AG09309 (cell line): Measurements from ENCODE around the gene NOC4L.

ENCODE experiments used
- DNase-seq: peaks from one replicate; pipeline ENCODE4 v3.0.0-alpha.2; 2010; ENCODE audit warnings: low read depth
- H3K4me3 ChIP-seq: 2 replicates; pipeline ENCODE4 v1.5.1; 2011; ENCODE audit warnings: mild to moderate bottlenecking, low read depth, low read length, moderate library complexity; ENCODE audit not compliant: control insufficient read depth
- TF ChIP-seq, protein P1 (sequence below): IDR thresholded peaks from 2 replicates; pipeline ENCODE4 v1.5.1; 2011; ENCODE audit warnings: mild to moderate bottlenecking, low read depth, low read length, inconsistent platforms; ENCODE audit not compliant: insufficient read depth, control insufficient read depth; ENCODE audit errors: missing control alignments

Gene NOC4L

DNA sequence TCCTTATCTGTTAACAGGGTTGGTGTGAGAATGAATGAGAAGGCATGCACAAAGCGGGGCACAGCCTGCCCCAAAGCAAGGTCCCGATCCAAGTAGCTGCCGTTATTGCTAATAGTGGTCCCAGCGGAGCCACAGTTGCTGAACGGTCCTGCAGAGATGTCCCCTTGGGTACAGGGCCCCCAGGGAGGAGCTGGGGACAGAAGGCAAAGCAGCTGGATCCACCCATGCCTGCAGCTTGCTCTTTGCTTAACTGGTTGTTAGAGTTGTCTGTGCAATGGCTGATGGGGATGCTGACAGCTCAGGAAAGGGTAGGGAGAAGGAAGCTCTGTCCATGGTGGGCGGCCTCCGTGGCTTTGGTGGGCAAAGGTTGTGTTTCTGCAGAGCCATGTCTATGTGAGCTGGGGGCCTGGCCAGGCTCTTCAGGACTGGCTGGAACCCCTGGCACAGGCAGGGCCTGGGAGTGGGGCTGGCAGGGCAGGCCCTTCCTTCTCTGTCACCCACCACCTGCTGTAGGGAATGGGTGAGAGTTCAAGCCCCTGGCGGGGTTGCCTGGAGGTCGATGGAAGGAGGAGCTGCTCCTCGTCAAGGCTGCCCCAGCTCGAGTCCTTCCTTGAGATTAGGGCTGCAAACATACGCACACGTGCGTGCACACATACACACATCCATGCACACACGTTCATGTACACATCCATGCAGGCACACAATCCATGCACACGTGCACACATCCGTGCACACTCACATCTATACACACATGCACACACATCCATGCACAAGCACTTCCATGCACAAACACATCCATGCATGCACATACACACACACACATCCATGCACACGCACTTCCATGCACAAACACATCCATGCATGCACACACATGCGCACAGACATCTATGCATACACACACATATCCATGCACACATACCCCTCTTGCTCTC is 35.4 kb downstream of the NOC4L start:
- H3K4me3 ChIP-seq = no peak overlapping the region
- TF ChIP-seq, protein P1, sequence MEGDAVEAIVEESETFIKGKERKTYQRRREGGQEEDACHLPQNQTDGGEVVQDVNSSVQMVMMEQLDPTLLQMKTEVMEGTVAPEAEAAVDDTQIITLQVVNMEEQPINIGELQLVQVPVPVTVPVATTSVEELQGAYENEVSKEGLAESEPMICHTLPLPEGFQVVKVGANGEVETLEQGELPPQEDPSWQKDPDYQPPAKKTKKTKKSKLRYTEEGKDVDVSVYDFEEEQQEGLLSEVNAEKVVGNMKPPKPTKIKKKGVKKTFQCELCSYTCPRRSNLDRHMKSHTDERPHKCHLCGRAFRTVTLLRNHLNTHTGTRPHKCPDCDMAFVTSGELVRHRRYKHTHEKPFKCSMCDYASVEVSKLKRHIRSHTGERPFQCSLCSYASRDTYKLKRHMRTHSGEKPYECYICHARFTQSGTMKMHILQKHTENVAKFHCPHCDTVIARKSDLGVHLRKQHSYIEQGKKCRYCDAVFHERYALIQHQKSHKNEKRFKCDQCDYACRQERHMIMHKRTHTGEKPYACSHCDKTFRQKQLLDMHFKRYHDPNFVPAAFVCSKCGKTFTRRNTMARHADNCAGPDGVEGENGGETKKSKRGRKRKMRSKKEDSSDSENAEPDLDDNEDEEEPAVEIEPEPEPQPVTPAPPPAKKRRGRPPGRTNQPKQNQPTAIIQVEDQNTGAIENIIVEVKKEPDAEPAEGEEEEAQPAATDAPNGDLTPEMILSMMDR = no peak
- DNase-seq = no peak

DNA sequence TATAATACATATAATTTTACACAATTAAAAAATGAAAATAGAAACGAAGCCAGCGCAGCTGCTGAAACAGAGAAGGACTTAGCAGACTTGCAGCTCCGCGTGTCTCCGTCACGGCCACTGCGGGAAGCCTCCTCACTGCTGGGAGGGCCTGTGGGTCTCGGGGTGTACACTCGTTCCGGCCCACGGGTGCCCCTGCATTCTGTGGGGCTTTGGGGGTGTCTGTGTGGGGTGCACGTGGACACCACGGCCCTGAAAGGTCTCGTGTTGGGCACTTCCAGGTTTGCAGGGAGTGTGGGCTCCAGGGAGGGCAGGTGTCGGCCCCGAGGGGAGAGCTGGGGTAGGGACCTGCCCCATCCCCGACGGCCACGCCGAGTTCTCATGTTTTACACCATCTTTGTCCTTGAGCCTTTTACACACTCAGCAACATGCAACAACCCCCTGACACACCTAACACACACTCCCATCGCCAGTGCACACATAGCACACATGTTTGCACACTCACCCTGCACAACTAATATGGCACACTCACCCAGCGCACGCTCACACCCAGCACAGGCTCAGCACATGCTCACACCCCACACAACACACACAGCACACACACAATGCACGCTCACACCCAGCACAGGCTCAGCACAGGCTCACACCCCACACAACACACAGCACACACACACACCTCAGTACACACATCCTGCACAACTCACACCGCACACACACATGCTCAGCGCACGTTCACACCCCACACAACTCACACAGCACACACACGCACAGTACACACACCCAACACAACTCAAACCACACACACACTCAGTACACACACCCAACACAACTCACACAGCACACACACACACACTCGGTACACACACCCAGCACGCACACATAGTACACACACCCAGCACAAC is 36.6 kb downstream of the NOC4L start:
- no peak overlapping the region for H3K4me3 ChIP-seq
- TF ChIP-seq, protein P1 = no peak
- DNase-seq = no peak

DNA sequence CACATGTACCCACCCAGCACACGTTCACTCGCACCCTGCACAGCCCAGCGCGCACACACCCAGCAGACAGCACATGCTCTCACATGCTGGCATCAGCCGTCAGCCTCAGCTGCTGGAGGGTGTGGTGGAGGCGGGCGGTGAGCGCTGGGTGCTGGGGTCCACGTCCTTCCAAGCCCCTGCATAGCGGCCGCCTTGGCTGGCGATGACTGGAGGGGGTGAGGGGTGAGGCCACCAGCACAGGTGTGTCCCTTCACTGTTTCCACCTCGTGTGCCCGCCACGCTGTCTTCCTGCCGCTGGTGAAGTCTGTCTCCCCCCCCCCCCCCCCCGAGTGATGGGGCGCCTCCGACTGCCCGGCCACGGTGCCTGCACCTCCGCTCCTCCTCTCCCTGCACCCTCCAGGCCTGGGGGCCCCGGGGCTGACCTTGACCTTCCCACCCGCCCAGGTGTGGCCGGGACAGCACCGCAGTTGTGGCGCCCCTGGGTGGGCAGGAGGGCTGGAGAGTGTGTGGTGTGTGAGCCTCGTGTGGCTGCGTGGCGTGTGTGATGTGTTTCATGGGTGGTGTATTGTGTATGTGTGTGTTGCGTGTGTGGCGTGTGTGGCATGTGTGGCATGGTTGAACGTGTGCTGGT is 37.4 kb downstream of the NOC4L start:
- DNase-seq = no peak
- TF ChIP-seq, protein P1 = no peak
- no peak overlapping the region for H3K4me3 ChIP-seq

DNA sequence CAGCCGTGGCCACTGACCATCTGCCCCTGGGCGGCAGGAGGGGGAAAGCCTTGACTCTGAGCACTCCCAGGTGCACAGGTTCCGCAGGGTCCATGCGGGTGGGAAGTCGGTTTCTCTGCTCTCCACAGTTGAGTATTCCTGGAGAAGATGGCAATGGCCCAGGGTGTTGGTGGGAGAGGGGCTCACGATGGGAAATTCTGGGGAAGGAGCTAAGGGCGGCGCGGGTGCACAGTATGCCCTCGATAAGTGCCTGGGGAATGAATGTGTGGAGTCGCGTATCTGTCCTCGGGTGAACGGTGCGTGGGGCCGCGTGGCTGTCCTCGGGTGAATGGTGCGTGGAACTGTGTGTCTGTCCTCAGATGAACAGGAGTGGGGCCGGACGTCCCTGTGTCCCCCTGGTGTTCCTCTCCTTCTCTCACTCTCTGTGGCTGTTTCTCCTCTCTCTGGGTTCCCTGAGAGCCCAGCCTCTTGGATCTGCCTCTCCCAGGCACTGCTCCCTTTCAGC is 38.0 kb downstream of the NOC4L start:
- TF ChIP-seq, protein P1 = no peak

DNA sequence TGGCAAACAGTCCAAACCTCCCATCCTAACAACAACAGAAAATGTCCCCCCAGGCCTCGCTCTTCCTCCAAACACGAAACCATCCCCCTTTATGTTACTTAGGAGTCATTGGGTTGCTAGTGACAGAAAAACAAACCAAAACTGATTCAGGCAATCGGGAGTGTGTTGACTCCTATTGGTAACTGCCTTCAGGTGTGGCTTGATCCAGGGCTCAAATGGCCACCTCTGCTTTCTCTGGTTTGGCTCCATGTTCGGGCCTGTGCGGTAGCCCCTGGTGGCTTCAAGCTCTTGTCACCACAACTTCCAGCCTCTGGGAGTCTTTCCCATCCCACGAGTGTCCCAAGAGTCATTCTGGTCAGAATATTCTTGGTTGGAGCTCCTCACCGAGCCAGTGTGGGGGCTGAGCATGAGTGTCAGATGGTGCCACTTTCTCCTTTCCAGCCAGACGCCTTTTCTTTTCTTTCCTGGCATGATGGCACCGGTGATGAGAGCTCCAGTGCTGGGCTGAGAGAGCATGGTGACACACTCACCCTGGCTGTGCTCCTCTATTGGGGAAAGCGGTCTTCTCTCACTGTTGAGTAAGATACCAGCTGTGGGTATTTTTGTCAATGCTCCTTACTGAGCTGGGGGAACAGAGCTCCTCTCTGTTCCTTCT is 38.6 kb downstream of the NOC4L start:
- TF ChIP-seq, protein P1 = no peak
- H3K4me3 ChIP-seq = no peak overlapping the region
- no peak for DNase-seq

More for the DNA sequence above, 38.0 kb downstream of the NOC4L start:
- no peak for DNase-seq
- H3K4me3 ChIP-seq = no peak overlapping the region

DNA sequence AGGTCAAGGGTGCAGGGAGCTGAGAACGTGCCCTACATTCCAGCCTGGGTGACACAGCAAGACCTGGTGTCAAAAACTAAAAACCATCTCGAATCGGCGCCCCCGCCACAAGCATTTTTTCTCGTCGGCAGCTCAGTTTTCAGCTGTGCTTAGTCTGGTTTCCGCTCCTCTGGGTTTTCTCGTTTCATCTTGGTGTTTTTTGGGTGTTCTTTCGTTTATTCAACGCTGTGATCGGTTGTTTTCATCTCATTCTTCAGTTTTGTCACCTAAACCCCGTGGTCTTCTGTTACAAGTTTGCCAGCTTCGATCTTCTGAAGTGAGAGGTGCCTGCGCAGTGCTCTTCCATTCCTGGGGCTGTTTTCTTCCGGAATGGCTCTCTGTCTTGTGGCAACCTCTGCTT is 41.4 kb downstream of the NOC4L start:
- H3K4me3 ChIP-seq = no peak overlapping the region
- DNase-seq = no peak
- TF ChIP-seq, protein P1 = no peak
